Body of pancreas (tissue), 4 donors: Measurements from ENCODE around the gene CDKN2AIP.

Experiments used
- CTCF ChIP-seq, 7 experiments: fragments of 450-650 bp in 4 of 7; fragments of 200-600 bp in 3 of 7; sonication (generic) in 3 of 7; IDR thresholded peaks; one replicate each; pipeline ENCODE4 v1.5.1; 2016 to 2019; ENCODE audit warnings: antibody characterized with exemption in 7 of 7
- POLR2A ChIP-seq, 3 donors: fragments of 450-650 bp; IDR thresholded peaks; one replicate each; pipeline ENCODE4 v1.6.1; 2016; ENCODE audit warnings: antibody characterized with exemption in 3 of 3, mild to moderate bottlenecking in 2 of 3

- no peak for TF ChIP-seq POLR2A (IDR thresholded peaks at IDR 0.05)
- TF ChIP-seq CTCF (IDR thresholded peaks at IDR 0.05): no peak
Measured at GRCh38 chr4:183409483-183409882, 35.0 kb upstream of the CDKN2AIP start.
